Transverse colon (tissue), 4 donors: ENCODE results near the gene SPINT3.

ENCODE experiments used
- EP300 ChIP-seq: sonication (generic); formaldehyde crosslinking; IDR thresholded peaks from one replicate; pipeline ENCODE4 v1.6.1; 2017; ENCODE audit warnings: antibody characterized with exemption, low read depth
- POLR2A ChIP-seq: fragments of 450-650 bp; IDR thresholded peaks from one replicate; pipeline ENCODE4 v1.6.1; 2016; ENCODE audit warnings: antibody characterized with exemption, mild to moderate bottlenecking, moderate library complexity
- POLR2AphosphoS5 ChIP-seq, 3 donors: sonication (generic); formaldehyde crosslinking; IDR thresholded peaks; one replicate each; pipeline ENCODE4 v1.6.1; 2016; ENCODE audit warnings: antibody characterized with exemption in 3 of 3
- TF ChIP-seq, protein P1 (sequence below), 5 experiments: fragments of 200-600 bp in 3 of 5; fragments of 450-650 bp in 2 of 5; sonication (generic) in 3 of 5; IDR thresholded peaks; 1 replicate in 2 of 5; 2 replicates in 3 of 5; pipeline ENCODE4 v1.5.1; 2016 to 2017; ENCODE audit warnings: antibody characterized with exemption in 5 of 5, inconsistent platforms in 3 of 5, mild to moderate bottlenecking in 2 of 5, moderate library complexity in 1 of 5

DNA sequence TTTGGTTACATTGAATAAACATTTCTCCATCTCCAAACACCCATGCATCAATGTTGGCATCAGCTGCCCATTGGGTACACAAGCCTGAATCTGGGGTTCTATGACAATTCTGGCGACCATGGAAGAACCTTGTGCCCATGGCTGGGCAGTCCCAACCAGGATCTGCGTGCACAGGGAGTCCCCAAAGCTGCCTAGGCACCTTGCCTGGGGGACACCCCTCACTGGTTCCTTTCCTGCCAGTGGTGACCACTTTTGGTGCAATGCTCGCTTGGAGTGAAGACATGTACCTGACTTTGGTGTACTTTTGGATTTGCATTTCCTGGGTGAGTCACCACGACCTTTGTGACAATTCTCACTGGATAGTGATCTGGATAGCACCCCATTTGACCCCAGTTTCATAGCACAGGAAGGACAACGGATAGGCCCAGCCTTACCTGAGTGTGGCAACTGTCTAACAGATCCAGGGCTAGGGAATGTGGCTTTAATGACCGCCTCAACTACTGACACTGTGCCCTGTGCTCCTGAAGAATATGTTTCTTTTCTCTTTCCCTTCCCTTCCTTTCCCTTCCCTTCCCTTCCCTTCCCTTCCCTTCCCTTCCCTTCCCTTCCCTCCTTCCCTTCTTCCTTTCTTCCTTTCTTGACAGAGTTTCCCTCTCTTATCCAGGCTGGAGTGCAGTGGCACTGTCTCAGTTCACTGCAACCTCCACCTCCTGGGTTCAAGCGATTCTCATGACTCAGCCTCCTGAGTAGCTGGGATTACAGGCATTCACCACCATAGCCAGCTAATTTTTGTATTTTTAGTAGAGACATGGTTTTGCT lies 7.1 kb downstream of the SPINT3 start:
- TF ChIP-seq, protein P1, sequence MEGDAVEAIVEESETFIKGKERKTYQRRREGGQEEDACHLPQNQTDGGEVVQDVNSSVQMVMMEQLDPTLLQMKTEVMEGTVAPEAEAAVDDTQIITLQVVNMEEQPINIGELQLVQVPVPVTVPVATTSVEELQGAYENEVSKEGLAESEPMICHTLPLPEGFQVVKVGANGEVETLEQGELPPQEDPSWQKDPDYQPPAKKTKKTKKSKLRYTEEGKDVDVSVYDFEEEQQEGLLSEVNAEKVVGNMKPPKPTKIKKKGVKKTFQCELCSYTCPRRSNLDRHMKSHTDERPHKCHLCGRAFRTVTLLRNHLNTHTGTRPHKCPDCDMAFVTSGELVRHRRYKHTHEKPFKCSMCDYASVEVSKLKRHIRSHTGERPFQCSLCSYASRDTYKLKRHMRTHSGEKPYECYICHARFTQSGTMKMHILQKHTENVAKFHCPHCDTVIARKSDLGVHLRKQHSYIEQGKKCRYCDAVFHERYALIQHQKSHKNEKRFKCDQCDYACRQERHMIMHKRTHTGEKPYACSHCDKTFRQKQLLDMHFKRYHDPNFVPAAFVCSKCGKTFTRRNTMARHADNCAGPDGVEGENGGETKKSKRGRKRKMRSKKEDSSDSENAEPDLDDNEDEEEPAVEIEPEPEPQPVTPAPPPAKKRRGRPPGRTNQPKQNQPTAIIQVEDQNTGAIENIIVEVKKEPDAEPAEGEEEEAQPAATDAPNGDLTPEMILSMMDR (IDR thresholded peaks at IDR 0.05): no peak
- TF ChIP-seq EP300: no peak
- TF ChIP-seq POLR2A: no peak
- no peak for TF ChIP-seq POLR2AphosphoS5 (IDR thresholded peaks at IDR 0.05)
